A549 treated with Hydrocortisone at 1 μM for 4 hours (cell line): ENCODE results near the gene BABAM2. TPM values are rescaled to one million over a fixed set of nuclear protein-coding genes. Genes with fewer than 3 reads are reported as not detected.

Source experiments
- total RNA-seq: library from RNA; stranded (reverse); fragments of 200-300 nt; extraction: Qiagen RNA extraction; gene quantifications from 5 replicates; pipeline ENCODE4 v1.2.3, GENCODE V29; 2022

The BABAM2 gene
- 47.2 to 48.7 TPM (median 47.6 TPM) in 5 replicates for total RNA-seq

DNA sequence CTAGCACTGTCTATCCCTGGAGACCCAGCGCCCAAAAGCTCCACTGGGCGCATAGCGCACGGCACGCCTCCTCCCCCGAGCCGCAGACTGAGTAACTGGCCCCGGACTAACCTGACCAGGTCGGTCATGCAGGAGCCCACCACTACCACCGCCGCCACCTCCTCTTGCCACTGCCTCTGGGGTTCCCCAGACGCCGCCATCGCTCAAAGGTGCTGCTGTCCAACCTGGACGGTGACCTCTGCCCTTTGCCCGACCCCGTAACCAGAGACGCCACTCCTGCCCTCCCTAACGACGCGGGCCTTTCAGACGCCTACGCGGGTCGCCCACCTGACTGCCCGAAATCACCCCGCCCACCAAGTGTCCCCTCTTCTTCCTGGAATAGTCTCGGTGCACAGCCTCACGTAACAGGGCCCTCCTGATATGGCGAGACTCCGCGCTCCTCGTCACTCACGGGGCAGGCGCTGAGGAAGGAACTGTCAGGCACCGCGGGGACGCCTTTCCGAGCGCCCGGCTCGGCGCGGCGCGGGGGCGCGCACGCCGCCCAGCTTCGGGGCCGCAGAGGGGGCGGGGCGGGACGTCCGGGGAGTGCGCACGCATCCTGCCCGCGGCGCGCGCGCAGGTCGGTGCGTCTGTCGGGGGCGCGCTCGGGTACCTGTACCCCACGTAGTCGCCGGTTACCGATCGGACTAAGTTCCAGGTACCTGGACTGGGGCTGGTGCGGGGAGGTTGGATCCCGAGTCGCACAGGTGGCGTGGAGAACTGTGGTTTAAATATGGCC lies at the start of gene BABAM2, which contains the start of gene RBKS:
Gene BABAM2, plus strand, starts transcription at position 584 of the 778 bp plus-strand sequence. CDS start 3,828 bp downstream, outside the sequence.
Gene RBKS, minus strand, starts transcription at position 242 of the 778 bp plus-strand sequence. Its CDS starts 42 bp downstream, at position 200.

Other genes with a start within 250 kb of the BABAM2 start
- 29.5 to 33.4 TPM (median 31.9 TPM) in 5 replicates for gene SUPT7L, start 227.1 kb upstream of the BABAM2 start, total RNA-seq
- gene SLC4A1AP, start 226.8 kb upstream of the BABAM2 start, total RNA-seq = 27.0 to 40.2 TPM (median 29.0 TPM) in 5 replicates
- 330 to 445 TPM (median 338 TPM) in 5 replicates for gene MRPL33, start 119.0 kb upstream of the BABAM2 start, total RNA-seq
- gene RBKS, start 342 bp upstream of the BABAM2 start, total RNA-seq = 6.2 to 8.6 TPM (median 8.2 TPM) in 5 replicates